OCI-LY7 (cell line): ENCODE measurements around the gene GALNT15. TPM values are rescaled to one million over a fixed set of nuclear protein-coding genes. Genes with fewer than 3 reads are reported as not detected.

Source experiments
- BruUV-seq: library from RNA; stranded (reverse); fragments of 400-500 nt; replicated peaks from 2 replicates; lab custom pipeline; 2021; lab: Mats Ljungman, UMichigan
- CTCF ChIA-PET: fragments of 300-600 bp; sonication (Branson Sonifier 250); formaldehyde crosslinking; loops from one replicate; lab custom pipeline; 2022; ENCODE audit warnings: antibody characterized with exemption; ENCODE audit not compliant: unreplicated experiment; lab: Charles Lee
- POLR2A ChIA-PET: fragments of 300-600 bp; sonication (Branson Sonifier 250); formaldehyde crosslinking; loops from one replicate; lab custom pipeline; 2022; ENCODE audit warnings: antibody characterized with exemption; lab: Charles Lee
- DNase-seq: peaks from one replicate; pipeline ENCODE4 v3.0.0-alpha.2; 2015; ENCODE audit warnings: low spot score
- H2AFZ ChIP-seq: fragments of 200-600 bp; sonication (generic), shearing (Covaris generic); 2 replicates; pipeline ENCODE4 v1.6.1; 2014; ENCODE audit warnings: mild to moderate bottlenecking, antibody characterized with exemption, low read length, moderate library complexity
- H3K27ac ChIP-seq: fragments of 200-600 bp; sonication (generic); 2 replicates; pipeline ENCODE4 v1.5.1; 2014; ENCODE audit warnings: mixed run types, low read depth, mild to moderate bottlenecking, moderate library complexity, low read length, inconsistent platforms; ENCODE audit not compliant: poor library complexity, severe bottlenecking
- H3K36me3 ChIP-seq: fragments of 200-600 bp; sonication (generic); 2 replicates; pipeline ENCODE4 v1.6.1; 2014; ENCODE audit warnings: mild to moderate bottlenecking, antibody characterized with exemption, low read length, moderate library complexity, mixed read lengths; ENCODE audit not compliant: insufficient read depth
- H3K4me1 ChIP-seq: fragments of 200-600 bp; sonication (generic); 2 replicates; pipeline ENCODE4 v1.5.1; 2014; ENCODE audit warnings: mild to moderate bottlenecking, low read length; ENCODE audit not compliant: insufficient read depth, poor library complexity, severe bottlenecking
- H3K4me2 ChIP-seq: fragments of 200-600 bp; sonication (generic); 2 replicates; pipeline ENCODE4 v1.6.1; 2014; ENCODE audit warnings: mild to moderate bottlenecking, low read length
- H3K4me3 ChIP-seq: fragments of 200-600 bp; sonication (generic); 2 replicates; pipeline ENCODE4 v1.5.1; 2014; ENCODE audit warnings: mild to moderate bottlenecking, low read depth, low read length; ENCODE audit not compliant: poor library complexity, severe bottlenecking
- H3K79me2 ChIP-seq: fragments of 200-600 bp; sonication (generic); 2 replicates; pipeline ENCODE4 v1.6.1; 2016; ENCODE audit warnings: low read depth, mild to moderate bottlenecking, low read length, moderate library complexity, mixed read lengths; ENCODE audit not compliant: insufficient read depth
- H3K9me2 ChIP-seq: fragments of 200-600 bp; sonication (generic); 2 replicates; pipeline ENCODE4 v1.6.1; 2016; ENCODE audit warnings: mild to moderate bottlenecking, low read length, mixed read lengths; ENCODE audit not compliant: insufficient read depth
- H3K9me3 ChIP-seq: fragments of 200-600 bp; sonication (generic); 2 replicates; pipeline ENCODE4 v1.6.1; 2014; ENCODE audit warnings: mild to moderate bottlenecking, mixed run types, low read length, mixed read lengths
- H4K20me1 ChIP-seq: fragments of 200-600 bp; sonication (generic); 2 replicates; pipeline ENCODE4 v1.6.1; 2014; ENCODE audit warnings: mild to moderate bottlenecking, antibody characterized with exemption, low read length, moderate library complexity, mixed read lengths; ENCODE audit not compliant: insufficient read depth
- CTCF ChIP-seq: fragments of 200-600 bp; sonication (generic); conservative IDR thresholded peaks from 2 replicates; pipeline ENCODE4 v1.5.1; 2014; ENCODE audit warnings: mild to moderate bottlenecking, antibody characterized with exemption, low read length, moderate library complexity, mixed read lengths
- EZH2phosphoT487 ChIP-seq: fragments of 200-600 bp; sonication (generic); IDR thresholded peaks from 2 replicates; pipeline ENCODE4 v1.6.1; 2018; ENCODE audit warnings: low read depth, borderline replicate concordance, mild to moderate bottlenecking, mixed run types, antibody characterized with exemption, low read length, moderate library complexity, mixed read lengths
- intact Hi-C: fragments of 100-400 bp; cut with micrococcal nuclease; formaldehyde crosslinking; loops from one replicate; pipeline ENCODE4 v1.10.0; 2022; ENCODE audit not compliant: unreplicated experiment
- total RNA-seq, 2 experiments: library from RNA; depleted of rRNA in 1 of 2; stranded (reverse); fragments of >200 nt in 1 of 2; shearing (Covaris generic) in 1 of 2; gene quantifications; 2 replicates each; pipeline ENCODE4 v1.2.3, GENCODE V29; 2014 to 2022

GALNT15 gene
- total RNA-seq, 2 experiments from 2014 or later: 0.03 TPM; not detected in 1

- peak within 1 kb of the TSS; percentile 36 for H3K27ac ChIP-seq
- no peaks in the 10 kb centered on the region for H3K9me2 ChIP-seq
- TF ChIP-seq CTCF (no peak), EZH2phosphoT487 (no peak)
- H3K4me3 ChIP-seq: peak within 1 kb of the TSS; percentile 91
- H2AFZ ChIP-seq: peak within 1 kb of the TSS; percentile 75
- DNase-seq: peak; percentile 100
- H3K9me3 ChIP-seq: no peaks in the 10 kb centered on the region
- ChIA-PET CTCF (interaction anchor here (1.1 kb wide), 1 partner anchor 13 kb away, joined by 3 read pairs; no protein-coding TSS in a partner anchor), POLR2A (interaction anchor here (0.5 to 1.6 kb wide), 11 partner anchors 10 to 1577 kb away, joined by 3 to 5 read pairs (median 3); no protein-coding TSS in a partner anchor)
- H3K4me2 ChIP-seq: peak within 1 kb of the TSS; percentile 94
- H3K36me3 ChIP-seq: peaks cover 22% of the 10 kb centered on the region; the same call in 1 of the 2 replicates
- peaks cover 60% of the 10 kb centered on the region for H3K79me2 ChIP-seq
- intact Hi-C loops: no loop called here
- no TSS peak for BruUV-seq
- H4K20me1 ChIP-seq: no peaks in the 10 kb centered on the region
- peaks cover 35% of the 10 kb centered on the region for H3K4me1 ChIP-seq
These were observed 90.4 kb downstream of the GALNT15 start, which contains the start of the genes DPH3 and OXNAD1 for GRCh38 chr3:16264708-16265454. DPH3 (minus strand) TSS chr3:16264943; CDS start chr3:16264876, 67 bp downstream. OXNAD1 (plus strand) TSS chr3:16265212; CDS start chr3:16270953, 5,741 bp downstream.

GRCh38 chr3:16265455-16265786, 90.9 kb downstream of the GALNT15 start:
- Histone ChIP-seq H3K4me2 (peak overlapping the region; percentile 94), H3K4me1 (peaks cover 35% of the 10 kb centered on the region), H4K20me1 (no peaks in the 10 kb centered on the region), H3K9me2 (no peaks in the 10 kb centered on the region), H3K36me3 (peaks cover 22% of the 10 kb centered on the region), H3K9me3 (no peaks in the 10 kb centered on the region), H3K79me2 (peaks cover 60% of the 10 kb centered on the region), H3K27ac (peak overlapping the region; percentile 36), H3K4me3 (peak overlapping the region; percentile 91), H2AFZ (peak overlapping the region; percentile 71)
- TSS peak; percentile 87 for BruUV-seq
- CTCF ChIA-PET: no interaction called here
- DNase-seq: no peak
- intact Hi-C loops: no loop called here
- POLR2A ChIA-PET: interaction anchor here (0.5 to 1.6 kb wide), 8 partner anchors 11 to 1577 kb away, joined by 3 to 5 read pairs (median 4); no protein-coding TSS in a partner anchor
- TF ChIP-seq CTCF (no peak), EZH2phosphoT487 (no peak)

DNA sequence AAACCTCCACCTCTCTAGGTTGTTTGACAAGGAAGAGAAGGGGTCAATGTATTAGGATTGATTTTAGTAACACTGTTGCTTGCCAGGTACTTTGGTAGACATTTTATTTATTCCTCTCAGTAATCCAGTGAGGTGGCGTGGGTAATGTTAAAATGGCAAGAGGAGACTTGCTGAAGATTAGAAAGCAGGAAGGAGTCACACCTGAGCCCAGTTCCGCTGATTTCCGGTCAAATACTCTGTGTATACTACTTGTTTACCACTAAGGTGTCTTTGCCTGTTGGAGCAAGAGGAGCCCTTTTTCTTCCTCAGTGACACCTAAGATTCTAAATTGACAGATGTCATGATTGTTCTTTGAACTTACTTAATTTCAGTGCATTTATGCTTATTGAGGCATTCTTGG, 92.2 kb downstream of the GALNT15 start:
- CTCF ChIA-PET: no interaction called here

More for the DNA sequence above, 92.2 kb downstream of the GALNT15 start:
- POLR2A ChIA-PET: interaction anchor here (0.7 to 1.6 kb wide), 5 partner anchors 12 to 552 kb away, joined by 3 to 4 read pairs (median 3); no protein-coding TSS in a partner anchor
- Histone ChIP-seq H3K79me2 (peaks cover 60% of the 10 kb centered on the region), H4K20me1 (no peaks in the 10 kb centered on the region), H3K4me3 (peak overlapping the region; percentile 91), H3K4me1 (peaks cover 35% of the 10 kb centered on the region), H3K9me3 (no peaks in the 10 kb centered on the region), H3K36me3 (peaks cover 30% of the 10 kb centered on the region), H3K9me2 (no peaks in the 10 kb centered on the region), H3K4me2 (peak overlapping the region; percentile 94), H2AFZ (no peak overlapping the region), H3K27ac (no peak overlapping the region)
- no peak for DNase-seq
- intact Hi-C loops: no loop called here
- no TSS peak for BruUV-seq
- no peak for TF ChIP-seq CTCF
- no peak for TF ChIP-seq EZH2phosphoT487
